A673 (cell line): ENCODE results near the gene DGAT2. TPM values are rescaled to one million over a fixed set of nuclear protein-coding genes. Genes with fewer than 3 reads are reported as not detected.

ENCODE experiments used
- BruUV-seq: library from RNA; stranded (reverse); fragments of 400-500 nt; replicated peaks from 2 replicates; lab custom pipeline; 2021; lab: Mats Ljungman, UMichigan
- CTCF ChIA-PET: fragments of 300-600 bp; sonication (Branson Sonifier 250); formaldehyde crosslinking; loops from one replicate; lab custom pipeline; 2022; ENCODE audit warnings: antibody characterized with exemption; lab: Charles Lee
- POLR2A ChIA-PET: fragments of 300-600 bp; sonication (Branson Sonifier 250); formaldehyde crosslinking; loops from one replicate; lab custom pipeline; 2022; ENCODE audit warnings: antibody characterized with exemption; ENCODE audit not compliant: low non-redundant PET; lab: Charles Lee
- DNase-seq: peaks from one replicate; pipeline ENCODE4 v3.0.0-alpha.2; 2015; ENCODE audit warnings: low spot score
- H3K27ac ChIP-seq: fragments of 200-600 bp; sonication (generic); 2 replicates; pipeline ENCODE4 v1.5.1; 2016; ENCODE audit warnings: mixed run types, low read depth, mild to moderate bottlenecking, mixed read lengths, antibody characterized with exemption, low read length; ENCODE audit not compliant: poor library complexity, severe bottlenecking
- H3K27me3 ChIP-seq: fragments of 200-600 bp; sonication (generic); replicated peaks from 2 replicates; pipeline ENCODE4 v1.6.1; 2017; ENCODE audit warnings: mixed run types, low read depth, mild to moderate bottlenecking, mixed read lengths, antibody characterized with exemption, low read length; ENCODE audit not compliant: insufficient read depth, poor library complexity
- H3K36me3 ChIP-seq: fragments of 200-600 bp; sonication (generic); 2 replicates; pipeline ENCODE4 v1.6.1; 2016; ENCODE audit warnings: mixed run types, mild to moderate bottlenecking, mixed read lengths, antibody characterized with exemption, low read length; ENCODE audit not compliant: insufficient read depth, poor library complexity, severe bottlenecking
- H3K4me1 ChIP-seq: fragments of 200-600 bp; sonication (generic); 2 replicates; pipeline ENCODE4 v1.6.1; 2017; ENCODE audit warnings: mixed run types, mild to moderate bottlenecking, mixed read lengths, antibody characterized with exemption, low read length; ENCODE audit not compliant: insufficient read depth, poor library complexity, severe bottlenecking
- H3K4me3 ChIP-seq: fragments of 200-600 bp; sonication (generic); 2 replicates; pipeline ENCODE4 v1.5.1; 2016; ENCODE audit warnings: low read depth, mixed run types, mild to moderate bottlenecking, mixed read lengths, low read length; ENCODE audit not compliant: poor library complexity, severe bottlenecking
- H3K9me3 ChIP-seq: fragments of 200-600 bp; sonication (generic); 2 replicates; pipeline ENCODE4 v1.6.1; 2016; ENCODE audit warnings: mixed run types, low read depth, mild to moderate bottlenecking, mixed read lengths, antibody characterized with exemption, low read length; ENCODE audit not compliant: poor library complexity, severe bottlenecking
- CTCF ChIP-seq: fragments of 300-800, 200-600 bp; sonication (generic); conservative IDR thresholded peaks from 2 replicates; pipeline ENCODE4 v1.5.1; 2017; ENCODE audit warnings: low read depth, mild to moderate bottlenecking, antibody characterized with exemption, low read length, moderate library complexity, mixed read lengths
- EZH2 ChIP-seq: fragments of 200-600 bp; sonication (generic); IDR thresholded peaks from 2 replicates; pipeline ENCODE4 v1.6.1; 2017; ENCODE audit warnings: borderline replicate concordance, low read depth, mild to moderate bottlenecking, mixed read lengths, antibody characterized with exemption, low read length; ENCODE audit not compliant: poor library complexity, severe bottlenecking
- intact Hi-C: fragments of 100-400 bp; cut with micrococcal nuclease; formaldehyde crosslinking; loops from one replicate; pipeline ENCODE4 v1.10.0; 2022; ENCODE audit not compliant: unreplicated experiment
- total RNA-seq: library from RNA; stranded (reverse); gene quantifications from 2 replicates; pipeline ENCODE4 v1.2.3, GENCODE V29; 2021

The DGAT2 gene
- total RNA-seq, 1 experiment from 2014 or later: 3.7 TPM

GRCh38 chr11:75763846-75764245 is 4.7 kb upstream of the DGAT2 start:
- H3K27me3 ChIP-seq: no peaks in the 10 kb centered on the region
- H3K4me3 ChIP-seq: no peak overlapping the region
- BruUV-seq: no TSS peak
- POLR2A ChIA-PET: no interaction called here
- no peak overlapping the region for H3K27ac ChIP-seq
- H3K9me3 ChIP-seq: no peaks in the 10 kb centered on the region
- intact Hi-C loops: no loop called here
- H3K36me3 ChIP-seq: no peaks in the 10 kb centered on the region
- no peak for DNase-seq
- CTCF ChIA-PET: no interaction called here
- H3K4me1 ChIP-seq: peaks cover 13% of the 10 kb centered on the region
- TF ChIP-seq CTCF: no peak
- TF ChIP-seq EZH2: no peak

- TF ChIP-seq CTCF: no peak
- no peak for TF ChIP-seq EZH2
- Histone ChIP-seq H3K4me3 (no peak overlapping the region), H3K4me1 (peaks cover 21% of the 10 kb centered on the region), H3K27me3 (no peaks in the 10 kb centered on the region), H3K9me3 (no peaks in the 10 kb centered on the region), H3K36me3 (no peaks in the 10 kb centered on the region), H3K27ac (no peak overlapping the region)
- ChIA-PET CTCF (no interaction called here), POLR2A (no interaction called here)
- BruUV-seq: no TSS peak
- intact Hi-C loops: no loop called here
- no peak for DNase-seq
Observed at GRCh38 chr11:75765116-75765515, 3.5 kb upstream of the DGAT2 start.

GRCh38 chr11:75766443-75767227 is 1.9 kb upstream of the DGAT2 start:
- Histone ChIP-seq H3K27me3 (no peaks in the 10 kb centered on the region), H3K36me3 (no peaks in the 10 kb centered on the region), H3K4me1 (peaks cover 21% of the 10 kb centered on the region), H3K9me3 (no peaks in the 10 kb centered on the region), H3K4me3 (no peak overlapping the region), H3K27ac (no peak overlapping the region)
- BruUV-seq: no TSS peak
- TF ChIP-seq CTCF (no peak), EZH2 (no peak)
- CTCF ChIA-PET: no interaction called here
- intact Hi-C loops: no loop called here
- POLR2A ChIA-PET: no interaction called here
- no peak for DNase-seq
